GM12891 (cell line): ENCODE results near the gene RTL10.

Experiments used
- PAX5 ChIP-seq: IDR thresholded peaks from 2 replicates; pipeline ENCODE4 v1.6.1; 2011; ENCODE audit warnings: low read length, moderate library complexity, mild to moderate bottlenecking; ENCODE audit not compliant: insufficient read depth, severe bottlenecking
- POLR2A ChIP-seq: IDR thresholded peaks from 2 replicates; pipeline ENCODE4 v1.6.1; 2011; ENCODE audit warnings: low read depth, low read length, control low read depth
- POLR2AphosphoS5 ChIP-seq: IDR thresholded peaks from 2 replicates; pipeline ENCODE4 v1.6.1; 2011; ENCODE audit warnings: low read depth, low read length, control low read depth
- SPI1 ChIP-seq: IDR thresholded peaks from 2 replicates; pipeline ENCODE4 v1.6.1; 2011; ENCODE audit warnings: low read depth, low read length, control low read depth
- TAF1 ChIP-seq: IDR thresholded peaks from 2 replicates; pipeline ENCODE4 v1.6.1; 2011; ENCODE audit warnings: low read depth, low read length, control low read depth

DNA sequence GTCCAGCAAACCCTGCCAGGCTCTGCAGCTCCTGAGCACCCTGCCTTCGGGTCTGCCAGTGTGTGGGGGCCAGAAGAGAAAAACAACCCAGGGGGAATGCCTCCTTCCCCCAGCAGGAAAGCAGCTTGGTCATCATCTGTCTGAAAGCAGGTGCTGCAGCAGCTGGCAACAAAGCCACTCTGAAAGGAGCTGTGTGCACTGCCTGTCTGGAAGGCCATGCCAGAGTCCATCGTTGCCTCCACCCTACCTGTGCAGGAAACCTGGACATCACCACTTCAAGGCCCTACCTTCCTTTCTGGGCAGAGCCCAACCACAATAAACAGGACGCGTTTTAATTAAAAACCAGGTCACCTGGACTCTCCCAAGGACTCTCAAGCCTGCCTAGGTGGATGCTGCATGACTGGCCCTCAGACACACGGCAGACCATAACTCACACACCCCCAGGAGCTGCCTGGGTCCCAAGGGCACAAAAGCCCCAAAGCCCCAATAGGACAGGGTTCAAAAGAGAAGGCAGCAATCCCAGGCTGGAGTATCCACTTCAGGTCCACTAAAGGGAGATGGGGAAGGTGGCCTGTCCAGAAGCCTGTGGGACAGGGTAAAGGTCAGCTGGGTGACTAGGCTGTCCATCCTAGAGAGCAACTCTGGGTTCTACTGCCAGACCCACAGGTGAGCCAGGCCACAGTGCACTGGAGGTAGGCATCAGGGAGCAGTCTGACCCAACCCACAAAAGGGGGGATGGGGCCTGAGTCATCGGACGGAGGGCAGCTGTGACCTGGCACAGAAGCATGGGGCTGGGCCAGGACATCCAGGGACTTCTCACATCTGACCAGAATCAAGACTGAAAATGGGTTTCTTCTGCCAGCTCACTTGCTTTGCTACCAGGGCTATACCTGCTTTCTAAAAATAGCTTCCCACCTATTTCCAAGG is 6.1 kb downstream of the RTL10 start:
- TF ChIP-seq POLR2A (no peak), SPI1 (no peak), POLR2AphosphoS5 (no peak), PAX5 (no peak), TAF1 (no peak)
